Glomerular visceral epithelial cell (primary cell): Measurements from ENCODE around the gene PAK6.

Experiments
- DNase-seq: peaks from one replicate; pipeline ENCODE4 v3.0.0-alpha.2; 2016; ENCODE audit errors: extremely low spot score

Gene PAK6

DNA sequence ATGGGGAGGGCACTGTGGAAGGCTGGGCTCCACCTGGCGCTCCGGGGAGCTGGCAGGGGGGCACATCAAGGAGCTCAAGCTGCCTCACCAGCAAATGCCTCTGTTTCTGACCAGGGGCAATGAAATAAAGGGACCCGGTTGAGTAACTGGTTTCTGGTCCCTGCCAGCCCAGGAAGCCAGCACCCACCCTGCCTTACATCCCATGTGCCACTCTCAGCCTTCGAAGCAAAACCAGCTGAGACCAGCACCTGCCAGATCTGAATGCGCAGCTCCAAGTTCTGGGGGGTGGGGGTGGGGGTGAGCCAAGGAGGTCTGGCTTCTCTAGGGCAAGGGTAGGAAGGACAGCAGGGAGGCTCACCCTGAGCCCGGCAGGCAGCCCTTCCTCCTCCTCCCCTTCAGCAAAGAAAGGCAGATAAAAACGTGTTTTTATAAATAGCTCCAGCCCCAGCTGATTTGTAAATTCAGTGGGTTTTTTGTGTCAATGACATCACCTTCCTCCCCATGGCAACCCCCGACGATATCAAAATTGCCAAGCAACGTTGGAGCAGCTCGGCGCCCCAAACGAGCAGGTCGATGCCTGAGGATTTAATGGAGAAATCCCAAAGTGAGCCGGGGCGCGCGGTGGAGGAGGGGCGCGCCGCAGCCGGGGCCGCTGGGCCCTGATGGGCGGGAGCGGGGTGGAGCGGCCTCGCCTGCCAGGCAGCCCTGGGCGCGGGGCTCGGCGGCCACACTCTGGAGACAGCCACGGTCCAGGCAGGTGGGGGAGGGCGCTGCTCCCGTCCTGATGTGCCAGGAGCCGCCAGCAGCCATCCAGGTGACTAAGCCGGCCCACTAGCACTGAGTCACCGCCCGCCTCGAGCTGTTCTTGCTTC is at the start of gene PAK6:
Gene PAK6, plus strand, starts transcription at position 532 of the 872 bp plus-strand sequence. CDS start 25,723 bp downstream, outside the sequence.
- peak; percentile 76 for DNase-seq

GRCh38 chr15:40190591-40190990 is 48.3 kb upstream of the PAK6 start:
- peak; percentile 40 for DNase-seq

DNA sequence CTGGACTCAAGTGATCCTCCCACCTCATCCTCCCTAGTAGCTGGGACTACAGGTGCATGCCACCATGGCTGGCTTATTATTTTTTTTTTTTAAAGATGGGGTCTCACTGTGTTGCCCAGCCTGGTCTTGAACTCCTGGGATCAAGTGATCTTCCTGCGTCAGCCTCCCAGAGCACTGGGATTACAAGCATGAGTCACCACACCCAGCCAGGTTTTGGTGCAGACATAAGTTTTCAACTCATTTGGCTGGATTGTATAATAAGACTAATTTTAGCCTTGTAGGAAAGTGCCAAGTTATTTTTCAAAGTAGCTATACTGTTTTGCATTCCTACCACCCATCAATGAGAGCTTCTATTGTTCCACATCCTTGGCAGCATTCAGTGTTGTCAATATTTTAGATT is 45.9 kb upstream of the PAK6 start:
- DNase-seq: no peak

DNA sequence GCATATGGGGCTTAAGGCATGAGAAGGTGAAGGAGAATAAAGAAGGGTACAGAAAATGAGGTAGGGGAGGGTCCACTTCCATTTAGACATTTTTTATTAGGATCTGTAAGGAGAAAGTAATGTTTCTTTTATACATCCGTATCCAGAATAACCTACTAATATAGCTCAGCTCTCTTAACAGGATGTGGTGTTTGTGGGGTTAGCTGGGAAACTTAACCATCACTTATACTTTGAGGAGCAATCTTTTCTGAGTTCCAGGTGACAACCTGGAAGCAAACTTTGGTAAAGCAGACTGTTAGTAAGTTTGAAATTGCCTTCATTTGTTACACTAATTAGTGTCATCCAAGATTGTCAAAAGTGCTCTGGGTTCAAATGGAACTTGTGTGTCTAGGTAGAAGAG is 41.4 kb upstream of the PAK6 start:
- DNase-seq: no peak

GRCh38 chr15:40198355-40199085 is 40.3 kb upstream of the PAK6 start:
- no peak for DNase-seq

GRCh38 chr15:40204100-40204499 is 34.8 kb upstream of the PAK6 start:
- DNase-seq: no peak

GRCh38 chr15:40217166-40217824 is 21.6 kb upstream of the PAK6 start:
- peak; percentile 75 for DNase-seq

- DNase-seq: no peak
These were observed 19.1 kb upstream of the PAK6 start for GRCh38 chr15:40219801-40220200.

GRCh38 chr15:40222131-40222530 is 16.7 kb upstream of the PAK6 start:
- no peak for DNase-seq

- DNase-seq: no peak
These were observed 12.1 kb upstream of the PAK6 start for GRCh38 chr15:40226736-40227135.

- DNase-seq: no peak
These were observed 9.5 kb upstream of the PAK6 start for GRCh38 chr15:40229316-40229715.

GRCh38 chr15:40229956-40230355 is 8.9 kb upstream of the PAK6 start:
- no peak for DNase-seq

- DNase-seq: no peak
These were observed 6.2 kb upstream of the PAK6 start for GRCh38 chr15:40232625-40233070.

DNA sequence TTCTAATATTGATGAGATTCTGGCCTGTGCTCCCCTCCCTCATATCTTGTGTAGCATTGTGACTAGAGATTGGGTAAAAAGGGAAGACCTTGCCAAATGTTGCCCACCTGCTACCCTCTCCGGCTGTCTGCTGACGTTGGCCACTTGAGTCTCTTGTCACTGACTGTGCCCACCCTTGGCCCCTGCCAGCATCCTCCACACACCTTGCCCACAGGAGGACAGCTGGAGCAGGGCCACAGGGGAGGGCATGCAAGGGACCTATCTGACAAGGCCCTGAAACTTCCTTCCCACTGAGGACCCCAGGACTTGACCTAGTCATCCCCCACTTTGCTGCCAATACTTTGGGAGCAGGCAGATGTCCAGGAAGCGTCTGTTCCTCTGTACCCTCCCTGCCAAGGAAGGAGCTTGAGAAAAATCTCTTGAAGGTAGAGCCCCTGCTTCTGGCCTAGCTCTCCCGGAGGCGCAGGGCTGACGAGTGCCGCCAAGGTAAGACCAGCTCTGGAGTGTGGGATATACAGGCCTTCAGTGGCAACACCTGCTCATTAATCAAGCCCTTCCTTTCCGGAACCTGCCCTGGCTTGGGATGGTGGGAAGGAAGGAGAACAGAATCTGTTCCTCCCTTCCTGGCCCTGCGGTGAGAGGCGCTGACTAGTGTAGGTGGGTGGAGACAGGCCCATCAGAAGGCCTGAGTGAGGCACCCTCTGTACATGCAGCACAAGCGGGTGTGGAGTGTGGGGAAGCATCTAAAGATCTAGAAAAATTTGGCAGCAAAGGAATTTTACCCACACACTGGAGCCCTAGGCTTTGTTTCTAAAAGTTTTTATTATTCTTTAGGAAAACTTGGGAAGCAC is 4.9 kb upstream of the PAK6 start:
- no peak for DNase-seq

DNA sequence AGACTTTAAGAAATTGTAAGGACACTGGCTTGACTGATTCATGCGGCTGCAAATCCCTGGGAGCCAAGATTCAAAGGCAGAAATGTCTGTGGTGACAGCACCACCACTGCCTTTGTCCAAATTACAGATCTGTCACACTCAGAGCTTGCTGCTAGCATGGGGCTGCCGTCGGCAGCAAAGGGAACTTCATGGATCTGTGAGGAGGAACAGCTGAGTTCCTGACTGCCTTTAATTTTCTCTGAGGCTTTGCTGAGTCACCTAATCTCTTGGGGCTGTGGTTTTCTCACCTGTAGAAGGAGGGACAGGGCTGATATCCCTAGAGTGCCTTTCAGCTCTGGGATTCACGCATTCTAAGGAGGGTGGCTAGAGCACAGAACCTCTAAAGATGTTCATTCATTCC is 4.1 kb upstream of the PAK6 start:
- DNase-seq: no peak

- DNase-seq: no peak
These were observed 3.5 kb upstream of the PAK6 start for GRCh38 chr15:40235201-40235885.

DNA sequence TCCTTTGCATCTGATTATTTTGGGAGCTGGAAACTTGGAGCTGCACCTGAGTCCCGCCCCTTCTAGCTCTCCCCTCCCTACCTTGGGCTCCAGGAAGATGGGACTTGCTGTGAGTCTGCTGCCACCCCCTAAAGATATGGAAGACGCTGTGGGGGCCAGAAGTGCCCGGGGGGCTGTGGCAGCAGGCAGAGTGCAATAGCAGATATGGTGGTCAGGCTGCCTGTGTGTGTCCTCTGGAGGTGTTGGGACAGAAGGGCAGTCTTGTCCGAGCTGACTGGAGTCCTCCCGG is 485 bp downstream of the PAK6 start:
- no peak for DNase-seq

GRCh38 chr15:40239693-40240618 is 1.1 kb downstream of the PAK6 start:
- DNase-seq: no peak

GRCh38 chr15:40240619-40241221 is 1.9 kb downstream of the PAK6 start:
- no peak for DNase-seq
